IMR-90 (cell line): ENCODE measurements around the gene CDK10. TPM values are rescaled to one million over a fixed set of nuclear protein-coding genes. Genes with fewer than 3 reads are reported as not detected.

Experiments
- BHLHE40 ChIP-seq: fragments of 150-350 bp; IDR thresholded peaks from 2 replicates; pipeline ENCODE4 v1.6.1; 2016; ENCODE audit warnings: mild to moderate bottlenecking, low read depth, low read length
- NFE2L2 ChIP-seq: fragments of 150-350 bp; IDR thresholded peaks from 2 replicates; pipeline ENCODE4 v1.6.1; 2016; ENCODE audit warnings: low read depth, mild to moderate bottlenecking, low read length
- RFX5 ChIP-seq: IDR thresholded peaks from 2 replicates; pipeline ENCODE4 v1.8.0; 2012; ENCODE audit warnings: low read depth, mild to moderate bottlenecking, low read length, moderate library complexity
- polyA plus RNA-seq, 3 experiments: library from polyadenylated mRNA; depleted of rRNA; stranded (reverse); fragments of >200 nt; gene quantifications; 2 replicates each; pipeline ENCODE4 v1.2.3, GENCODE V29; 2012; ENCODE audit warnings: low replicate concordance in 1 of 3
- total RNA-seq: library from RNA; depleted of rRNA; stranded (reverse); fragments of >200 nt; gene quantifications from 2 replicates; pipeline ENCODE4 v1.2.3, GENCODE V29; 2012

CDK10 gene
- total and polyA plus RNA-seq, 2 of the 4 experiments (the other 2 are of a cell fraction) = 19.5 to 61.8 TPM

GRCh38 chr16:89722392-89723278 is 36.1 kb downstream of the CDK10 start (continued):
- no peak for TF ChIP-seq BHLHE40
- TF ChIP-seq RFX5 = no peak
- TF ChIP-seq NFE2L2 = no peak
